ENCODE results near the gene ZNF746. TPM values are rescaled to one million over a fixed set of nuclear protein-coding genes. Genes with fewer than 3 reads are reported as not detected.
"Not testable (repeated sequence)": the region's sequence is repeated elsewhere in the genome, so short reads cannot be mapped to it uniquely, and the experiment has no call there.

Gene ZNF746
- 16.7 and 17.9 TPM in 2 replicates for total RNA-seq

- peak; percentile 27 for DNase-seq (ENCODE audit: low read depth, low spot score)
Measured at GRCh38 chr7:149497467-149498261, at the start of gene ZNF746. Gene ZNF746 (minus strand): TSS chr7:149497809. CDS start chr7:149497536, 273 bp downstream.

- no peak for DNase-seq (ENCODE audit: low read depth, low spot score)
Measured at GRCh38 chr7:149547126-149547525, 49.5 kb upstream of the ZNF746 start.

- no peak for DNase-seq (ENCODE audit: low read depth, low spot score)
Measured at GRCh38 chr7:149546331-149546730, 48.7 kb upstream of the ZNF746 start.

GRCh38 chr7:149544028-149544427 is 46.4 kb upstream of the ZNF746 start:
- no peak for DNase-seq (ENCODE audit: low read depth, low spot score)

GRCh38 chr7:149532654-149533053 is 35.0 kb upstream of the ZNF746 start:
- no peak for DNase-seq (ENCODE audit: low read depth, low spot score)

- no peak for DNase-seq (ENCODE audit: low read depth, low spot score)
Measured at GRCh38 chr7:149529136-149529718, 31.6 kb upstream of the ZNF746 start.

- DNase-seq (ENCODE audit: low read depth, low spot score): no peak
Measured at GRCh38 chr7:149527414-149527813, 29.8 kb upstream of the ZNF746 start.

GRCh38 chr7:149525280-149525679 is 27.7 kb upstream of the ZNF746 start:
- no peak for DNase-seq (ENCODE audit: low read depth, low spot score)

GRCh38 chr7:149524394-149524793 is 26.8 kb upstream of the ZNF746 start:
- DNase-seq (ENCODE audit: low read depth, low spot score): no peak

GRCh38 chr7:149510248-149510647 is 12.6 kb upstream of the ZNF746 start:
- no peak for DNase-seq (ENCODE audit: low read depth, low spot score)

GRCh38 chr7:149509774-149510173 is 12.2 kb upstream of the ZNF746 start:
- no peak for DNase-seq (ENCODE audit: low read depth, low spot score)

GRCh38 chr7:149505551-149505950 is 7.9 kb upstream of the ZNF746 start:
- DNase-seq (ENCODE audit: low read depth, low spot score): no peak

GRCh38 chr7:149501651-149502050 is 4.0 kb upstream of the ZNF746 start:
- no peak for DNase-seq (ENCODE audit: low read depth, low spot score)

- no peak for DNase-seq (ENCODE audit: low read depth, low spot score)
Measured at GRCh38 chr7:149500910-149501309, 3.3 kb upstream of the ZNF746 start.

GRCh38 chr7:149500201-149500600 is 2.6 kb upstream of the ZNF746 start:
- no peak for DNase-seq (ENCODE audit: low read depth, low spot score)

- DNase-seq (ENCODE audit: low read depth, low spot score): no peak
Measured at GRCh38 chr7:149498811-149499210, 1.2 kb upstream of the ZNF746 start.

- DNase-seq (ENCODE audit: low read depth, low spot score): no peak
Measured at GRCh38 chr7:149496642-149497391, 792 bp downstream of the ZNF746 start.

- DNase-seq (ENCODE audit: low read depth, low spot score): peak; percentile 44
Measured at GRCh38 chr7:149495785-149496641, 1.6 kb downstream of the ZNF746 start.

- no peak for DNase-seq (ENCODE audit: low read depth, low spot score)
Measured at GRCh38 chr7:149494738-149495368, 2.8 kb downstream of the ZNF746 start.

GRCh38 chr7:149493975-149494374 is 3.6 kb downstream of the ZNF746 start:
- not testable (repeated sequence) for DNase-seq (ENCODE audit: low read depth, low spot score)

- DNase-seq (ENCODE audit: low read depth, low spot score): no peak
Measured at GRCh38 chr7:149493366-149493765, 4.2 kb downstream of the ZNF746 start.

All from pulmonary artery endothelial cell (primary cell).